Fibroblast of villous mesenchyme (primary cell): Measurements from ENCODE around the gene TBL1XR1. TPM values are rescaled to one million over a fixed set of nuclear protein-coding genes. Genes with fewer than 3 reads are reported as not detected.
"Not testable (repeated sequence)": the region's sequence is repeated elsewhere in the genome, so short reads cannot be mapped to it uniquely, and the experiment has no call there.

Experiments
- DNase-seq: peaks from one replicate; pipeline ENCODE4 v3.0.0-alpha.2; 2010; ENCODE audit warnings: low read depth
- H3K4me3 ChIP-seq: 2 replicates; pipeline ENCODE4 v1.5.1; 2011; ENCODE audit warnings: low read depth, mild to moderate bottlenecking, low read length
- CTCF ChIP-seq: IDR thresholded peaks from 2 replicates; pipeline ENCODE4 v1.5.1; 2012; ENCODE audit warnings: low read depth, mild to moderate bottlenecking, low read length; ENCODE audit not compliant: insufficient read depth
- total RNA-seq: library from RNA; depleted of rRNA; stranded (reverse); fragments of >200 nt; gene quantifications from 2 replicates; pipeline ENCODE4 v1.2.3, GENCODE V29; 2012

The TBL1XR1 gene
- total RNA-seq, 1 donor = 161 TPM

DNA sequence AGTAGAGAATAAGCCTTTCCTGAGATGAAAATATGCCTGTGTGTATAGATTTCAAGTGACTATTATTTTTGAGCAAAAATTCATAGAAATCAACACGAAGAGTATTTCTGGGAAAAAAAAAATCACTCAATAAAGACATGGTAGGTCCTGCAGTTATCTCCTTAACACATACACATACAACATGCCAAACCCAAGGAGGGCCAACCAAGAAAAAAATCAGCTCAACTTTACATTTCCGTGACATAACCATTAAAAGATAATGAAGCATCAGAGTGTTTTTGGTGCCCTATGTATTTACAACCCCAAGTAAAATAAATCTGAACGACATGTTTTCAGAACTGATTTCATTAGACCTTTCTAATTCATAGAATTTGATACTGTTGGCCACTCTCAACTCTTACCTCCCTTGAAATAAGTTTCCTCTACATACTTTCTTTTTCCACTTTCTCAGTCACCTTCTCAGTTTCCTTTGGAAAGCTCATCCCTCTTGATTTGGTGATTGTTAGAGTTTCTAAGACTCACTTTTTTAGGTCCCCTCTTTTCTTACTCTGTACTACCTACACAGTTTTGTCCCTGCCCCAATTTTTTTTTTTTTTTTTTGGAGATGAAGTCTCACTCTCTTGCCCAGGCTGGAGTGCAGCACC lies 162.3 kb downstream of the TBL1XR1 start:
- H3K4me3 ChIP-seq = no peak overlapping the region
- DNase-seq = no peak
- no peak for TF ChIP-seq CTCF

GRCh38 chr3:177026505-177027277 lies 170.6 kb downstream of the TBL1XR1 start:
- TF ChIP-seq CTCF = no peak
- no peak for DNase-seq
- no peak overlapping the region for H3K4me3 ChIP-seq

DNA sequence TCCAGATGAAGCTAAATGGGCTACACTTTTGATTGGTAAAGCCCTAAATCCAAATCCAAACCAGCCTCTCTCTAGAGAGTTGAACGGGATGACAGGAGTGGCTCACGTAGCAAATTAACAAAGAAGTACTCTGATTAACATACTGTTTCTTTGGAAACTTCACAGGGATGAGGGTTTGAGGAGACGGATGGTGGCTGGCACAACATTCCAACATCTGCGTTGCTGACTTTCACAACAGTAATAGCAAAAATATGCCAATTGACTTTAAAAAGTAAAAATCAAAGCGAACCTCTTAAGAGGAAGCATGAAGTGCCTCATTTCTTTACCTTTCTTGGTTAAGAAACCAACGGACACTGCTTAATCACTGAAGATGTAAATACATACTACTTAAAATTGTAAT lies 181.4 kb downstream of the TBL1XR1 start:
- no peak for DNase-seq
- no peak overlapping the region for H3K4me3 ChIP-seq
- TF ChIP-seq CTCF = no peak

- no peak for TF ChIP-seq CTCF
- DNase-seq = no peak
- H3K4me3 ChIP-seq = no peak overlapping the region
Observed at GRCh38 chr3:177013681-177014280, 183.5 kb downstream of the TBL1XR1 start.

GRCh38 chr3:177005718-177006405 lies 191.4 kb downstream of the TBL1XR1 start:
- DNase-seq = no peak
- TF ChIP-seq CTCF = no peak
- no peak overlapping the region for H3K4me3 ChIP-seq

- not testable (repeated sequence) for H3K4me3 ChIP-seq, DNase-seq
Observed at GRCh38 chr3:177000159-177000558, 197.1 kb downstream of the TBL1XR1 start.

DNA sequence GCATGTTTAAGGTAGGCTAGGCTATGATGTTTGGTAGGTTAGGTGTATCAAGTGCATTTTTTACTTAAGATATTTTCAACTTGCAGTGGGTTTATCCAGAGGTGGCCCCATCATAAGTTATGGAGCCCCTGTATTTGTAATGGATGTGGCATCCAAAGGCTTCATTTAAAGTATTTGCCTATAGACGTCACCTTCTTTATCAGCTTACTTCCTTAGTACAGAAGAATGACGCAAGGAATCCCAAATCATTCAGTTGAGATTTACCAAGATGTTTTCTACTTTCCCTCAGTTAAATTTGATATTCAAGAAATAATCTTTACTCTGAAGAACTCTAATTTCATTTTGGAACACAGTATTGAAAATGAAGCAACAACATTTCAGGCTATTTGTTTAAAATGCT lies 201.3 kb downstream of the TBL1XR1 start:
- DNase-seq = no peak
- no peak overlapping the region for H3K4me3 ChIP-seq
- no peak for TF ChIP-seq CTCF
